NT2/D1 (cell line): ENCODE results near the gene HIGD2B.
"Not testable (repeated sequence)": the region's sequence is repeated elsewhere in the genome, so short reads cannot be mapped to it uniquely, and the experiment has no call there.

Experiments
- DNase-seq: peaks from one replicate; pipeline ENCODE4 v3.0.0-alpha.2; 2011; ENCODE audit warnings: low read depth, low spot score
- H3K27me3 ChIP-seq: 2 replicates; pipeline ENCODE4 v1.6.0; 2011; ENCODE audit warnings: mild to moderate bottlenecking; ENCODE audit not compliant: insufficient read length, insufficient read depth
- H3K36me3 ChIP-seq: 2 replicates; pipeline ENCODE4 v1.6.1; 2011; ENCODE audit warnings: mild to moderate bottlenecking, low read length, mixed read lengths; ENCODE audit not compliant: insufficient read depth, insufficient read length
- H3K4me1 ChIP-seq: 2 replicates; pipeline ENCODE4 v1.5.1; 2011; ENCODE audit not compliant: insufficient read depth, insufficient read length
- H3K4me3 ChIP-seq: 2 replicates; pipeline ENCODE4 v1.5.1; 2011; ENCODE audit warnings: low read depth; ENCODE audit not compliant: insufficient read length
- H3K9ac ChIP-seq: 2 replicates; pipeline ENCODE4 v1.6.0; 2011; ENCODE audit warnings: low read depth; ENCODE audit not compliant: insufficient read length
- H3K9me3 ChIP-seq: 2 replicates; pipeline ENCODE4 v1.5.1; 2011; ENCODE audit warnings: mild to moderate bottlenecking, low read length; ENCODE audit not compliant: insufficient read depth
- SUZ12 ChIP-seq: IDR thresholded peaks from 2 replicates; pipeline ENCODE4 v1.6.1; 2011; ENCODE audit not compliant: insufficient read length, insufficient read depth; ENCODE audit errors: extremely low read depth
- YY1 ChIP-seq: IDR thresholded peaks from 2 replicates; pipeline ENCODE4 v1.6.1; 2011; ENCODE audit not compliant: insufficient read length, insufficient read depth
- ZNF274 ChIP-seq: IDR thresholded peaks from 2 replicates; pipeline ENCODE4 v1.6.1; 2011; ENCODE audit warnings: mild to moderate bottlenecking, low read depth, low read length

HIGD2B gene

DNA sequence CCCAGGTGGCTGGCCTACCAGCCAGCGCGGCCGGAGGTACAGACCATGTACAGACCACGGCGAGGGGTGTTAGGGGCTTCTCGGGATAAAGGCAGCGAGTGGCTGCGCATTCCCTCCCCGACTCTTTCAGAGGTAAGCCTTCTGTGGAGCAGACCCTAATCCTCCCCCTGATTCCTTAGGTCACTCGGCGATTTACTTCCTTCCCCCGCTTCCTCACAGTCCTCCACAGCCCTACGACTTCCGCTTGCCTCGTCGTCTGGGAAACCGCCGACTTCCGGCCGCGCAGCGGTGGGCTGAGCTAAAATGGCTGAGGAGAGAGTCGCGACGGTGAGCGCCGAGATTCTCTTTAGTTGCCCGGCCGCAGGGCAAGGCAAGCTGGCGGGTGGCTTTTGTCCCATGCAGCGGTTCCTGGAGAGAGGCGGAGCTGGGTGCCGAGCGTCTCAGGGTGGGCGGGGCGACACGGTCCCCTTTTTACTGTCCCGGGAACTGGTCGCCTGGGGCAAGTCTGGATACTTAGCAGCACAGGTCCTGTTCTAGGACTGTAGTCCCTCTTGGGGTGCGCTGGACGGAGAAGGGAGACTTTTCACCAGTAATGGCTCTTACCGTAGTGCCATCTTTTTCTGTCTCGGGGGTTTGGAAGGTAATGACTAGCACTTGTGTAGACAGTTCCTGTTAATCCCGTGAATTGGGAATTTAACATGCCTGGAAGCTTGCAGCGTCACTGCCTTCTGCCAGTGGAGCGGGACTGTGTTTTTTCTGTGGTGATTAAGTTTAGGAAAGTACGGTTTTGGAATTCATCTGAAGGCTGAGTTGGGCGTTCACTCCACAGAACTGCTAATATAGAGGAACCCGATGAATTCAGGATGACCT is at the start of gene HIGD2B, which contains the start of gene BBS4:
Gene HIGD2B, minus strand, starts transcription at position 258 of the 870 bp plus-strand sequence. CDS start 9,808 bp downstream, outside the sequence.
Gene BBS4, plus strand, starts transcription at position 283 of the 870 bp plus-strand sequence. Its CDS starts 21 bp downstream, at position 304.
- Histone ChIP-seq H3K36me3 (no peaks in the 10 kb centered on the region), H3K27me3 (no peaks in the 10 kb centered on the region), H3K9me3 (no peaks in the 10 kb centered on the region), H3K4me1 (no peaks in the 10 kb centered on the region), H3K9ac (peak within 1 kb of the TSS; percentile 83), H3K4me3 (peak within 1 kb of the TSS; percentile 76)
- peak; percentile 92 for DNase-seq
- no peak for TF ChIP-seq SUZ12
- peak; percentile 57 for TF ChIP-seq YY1

GRCh38 chr15:72735111-72735510 is 49.1 kb upstream of the HIGD2B start:
- Histone ChIP-seq H3K4me3 (no peak overlapping the region), H3K9ac (no peak overlapping the region), H3K36me3 (peaks cover 64% of the 10 kb centered on the region), H3K9me3 (no peaks in the 10 kb centered on the region), H3K4me1 (no peaks in the 10 kb centered on the region), H3K27me3 (no peaks in the 10 kb centered on the region)
- TF ChIP-seq ZNF274 (no peak), SUZ12 (no peak), YY1 (no peak)
- DNase-seq = no peak

- no peak overlapping the region for H3K9ac ChIP-seq
- H3K4me1 ChIP-seq = no peaks in the 10 kb centered on the region
- H3K9me3 ChIP-seq = no peaks in the 10 kb centered on the region
- peaks cover 61% of the 10 kb centered on the region for H3K36me3 ChIP-seq
- no peak for TF ChIP-seq ZNF274
- no peak for TF ChIP-seq SUZ12
- no peak for TF ChIP-seq YY1
- no peaks in the 10 kb centered on the region for H3K27me3 ChIP-seq
- H3K4me3 ChIP-seq = no peak overlapping the region
- DNase-seq = no peak
Observed at GRCh38 chr15:72733941-72734738, 48.2 kb upstream of the HIGD2B start.

DNA sequence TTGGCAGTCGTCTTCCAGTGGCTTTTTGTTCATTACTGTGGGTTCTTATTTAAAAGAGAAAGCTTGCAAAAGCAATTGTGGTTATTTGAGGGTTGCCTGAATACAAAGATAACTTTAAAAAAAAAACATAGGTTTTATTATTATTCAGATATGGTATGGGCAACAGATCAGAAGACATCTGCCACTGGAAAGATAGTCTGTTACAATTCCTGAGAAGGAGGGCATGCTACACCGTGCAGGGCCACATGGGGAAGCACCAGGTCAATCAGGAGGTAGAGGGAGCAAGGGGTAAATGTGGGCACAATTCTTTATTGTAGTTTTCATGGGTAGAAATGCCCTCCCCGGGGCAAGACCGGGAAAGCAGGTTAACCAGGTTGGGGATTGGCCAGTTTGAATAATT is 46.5 kb upstream of the HIGD2B start:
- peaks cover 47% of the 10 kb centered on the region for H3K36me3 ChIP-seq
- H3K4me1 ChIP-seq = no peaks in the 10 kb centered on the region
- no peak for DNase-seq
- H3K4me3 ChIP-seq = no peak overlapping the region
- TF ChIP-seq ZNF274 = no peak
- TF ChIP-seq SUZ12 = no peak
- no peak for TF ChIP-seq YY1
- H3K9me3 ChIP-seq = no peaks in the 10 kb centered on the region
- H3K9ac ChIP-seq = no peak overlapping the region
- no peaks in the 10 kb centered on the region for H3K27me3 ChIP-seq

GRCh38 chr15:72732086-72732485 is 46.1 kb upstream of the HIGD2B start:
- Histone ChIP-seq H3K9me3 (no peaks in the 10 kb centered on the region), H3K9ac (no peak overlapping the region), H3K36me3 (peaks cover 43% of the 10 kb centered on the region), H3K4me3 (no peak overlapping the region), H3K27me3 (no peaks in the 10 kb centered on the region), H3K4me1 (no peaks in the 10 kb centered on the region)
- DNase-seq = no peak
- no peak for TF ChIP-seq ZNF274
- no peak for TF ChIP-seq SUZ12
- TF ChIP-seq YY1 = no peak

- H3K36me3 ChIP-seq = peaks cover 26% of the 10 kb centered on the region
- H3K27me3 ChIP-seq = no peaks in the 10 kb centered on the region
- H3K9me3 ChIP-seq = no peaks in the 10 kb centered on the region
- H3K9ac ChIP-seq = no peak overlapping the region
- no peak for DNase-seq
- no peak for TF ChIP-seq ZNF274
- TF ChIP-seq YY1 = no peak
- no peak for TF ChIP-seq SUZ12
- H3K4me1 ChIP-seq = no peaks in the 10 kb centered on the region
- no peak overlapping the region for H3K4me3 ChIP-seq
Observed at GRCh38 chr15:72728821-72729220, 42.8 kb upstream of the HIGD2B start.

GRCh38 chr15:72728249-72728648 is 42.3 kb upstream of the HIGD2B start:
- H3K27me3 ChIP-seq, H3K4me1 ChIP-seq, H3K9me3 ChIP-seq, H3K4me3 ChIP-seq, H3K9ac ChIP-seq, DNase-seq: not testable (repeated sequence)
- H3K36me3 ChIP-seq = peaks cover 26% of the 10 kb centered on the region
